Natural killer cell treated with Interleukin-12 subunit alpha and Interleukin-12 subunit beta and Interleukin-15 and Interleukin-18, amount 100 ng/mL, for 72 hours (primary cell): ENCODE measurements around the gene ADCK2. TPM values are rescaled to one million over a fixed set of nuclear protein-coding genes. Genes with fewer than 3 reads are reported as not detected.
"Not testable (repeated sequence)": the region's sequence is repeated elsewhere in the genome, so short reads cannot be mapped to it uniquely, and the experiment has no call there.

Source experiments
- ATAC-seq, 2 donors: fragments of 150-1000 bp; cut with Tn5 transposase in 1 of 2; sonication (Bioruptor Pico), chemical (Tn5 transposase) in 1 of 2; 2 replicates each; pipeline ENCODE4 v1.10.0; 2021
- DNase-seq: peaks from one replicate; pipeline ENCODE4 v3.0.0; 2022; ENCODE audit warnings: low spot score
- H3K27ac Mint-ChIP-seq, 2 donors: 1 replicate in 1 of 2; 2 replicates in 1 of 2; pipeline ENCODE4 v1.8.0; 2022; ENCODE audit warnings: mixed read lengths in 2 of 2, mild to moderate bottlenecking in 1 of 2, moderate library complexity in 1 of 2
- H3K27me3 Mint-ChIP-seq, 2 donors: 1 replicate in 1 of 2; 2 replicates in 1 of 2; pipeline ENCODE4 v1.8.0; 2022; ENCODE audit warnings: mixed read lengths in 2 of 2
- H3K36me3 Mint-ChIP-seq: one replicate; pipeline ENCODE4 v1.8.0; 2022; ENCODE audit warnings: mixed read lengths
- H3K4me1 Mint-ChIP-seq, 2 donors: 1 replicate in 1 of 2; 2 replicates in 1 of 2; pipeline ENCODE4 v1.8.0; 2022; ENCODE audit warnings: low read depth in 2 of 2, mixed read lengths in 2 of 2, mild to moderate bottlenecking in 1 of 2
- H3K4me3 Mint-ChIP-seq: one replicate; pipeline ENCODE4 v1.8.0; 2022; ENCODE audit warnings: mixed read lengths
- H3K9me3 Mint-ChIP-seq: 2 replicates; pipeline ENCODE4 v1.8.0; 2022; ENCODE audit warnings: mixed read lengths
- total RNA-seq, 2 donors: library from RNA; stranded (reverse); gene quantifications; one replicate each; pipeline ENCODE4 v1.2.3, GENCODE V29; 2022

Gene ADCK2
- total RNA-seq, 2 donors from 2014 or later = 8.2 to 12.2 TPM

DNA sequence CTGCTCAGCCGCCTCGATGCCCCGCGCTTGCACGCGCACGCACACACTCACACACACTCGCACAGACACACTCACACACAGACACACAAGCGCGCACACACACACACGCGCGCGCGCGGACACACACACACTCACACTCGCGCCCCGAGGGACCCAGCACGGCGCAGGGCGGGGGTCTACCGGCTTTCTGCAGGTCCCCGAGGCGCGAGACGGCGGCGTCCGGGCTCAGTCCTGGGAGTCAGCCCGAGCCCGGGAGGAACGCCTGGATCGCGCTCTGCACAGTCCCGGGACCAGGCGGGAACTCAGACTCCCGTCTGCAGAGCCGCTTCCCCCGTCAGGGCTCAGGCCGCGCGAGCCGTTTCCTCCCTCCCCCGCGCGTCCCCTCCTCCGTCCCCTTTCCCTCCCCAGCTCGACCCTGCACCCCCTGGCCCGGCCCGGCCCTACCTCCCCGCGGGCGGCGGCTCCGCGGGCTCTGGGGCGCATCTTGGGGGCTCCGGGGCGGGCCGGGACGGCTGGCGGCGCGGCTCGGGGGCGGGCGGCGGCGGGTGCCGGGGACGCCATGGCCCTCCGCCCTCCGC is 32.6 kb upstream of the ADCK2 start:
- Mint-ChIP-seq H3K27me3 (peaks cover 50 to 52% of the 10 kb centered on the region in 2 donors), H3K9me3 (no peaks in the 10 kb centered on the region), H3K4me3 (peak overlapping the region; percentile 58), H3K36me3 (no peaks in the 10 kb centered on the region), H3K27ac (no peak overlapping the region), H3K4me1 (peaks cover 9 to 14% of the 10 kb centered on the region in 2 donors)
- DNase-seq (no peak), ATAC-seq (peak; percentile 31 to 46)

DNA sequence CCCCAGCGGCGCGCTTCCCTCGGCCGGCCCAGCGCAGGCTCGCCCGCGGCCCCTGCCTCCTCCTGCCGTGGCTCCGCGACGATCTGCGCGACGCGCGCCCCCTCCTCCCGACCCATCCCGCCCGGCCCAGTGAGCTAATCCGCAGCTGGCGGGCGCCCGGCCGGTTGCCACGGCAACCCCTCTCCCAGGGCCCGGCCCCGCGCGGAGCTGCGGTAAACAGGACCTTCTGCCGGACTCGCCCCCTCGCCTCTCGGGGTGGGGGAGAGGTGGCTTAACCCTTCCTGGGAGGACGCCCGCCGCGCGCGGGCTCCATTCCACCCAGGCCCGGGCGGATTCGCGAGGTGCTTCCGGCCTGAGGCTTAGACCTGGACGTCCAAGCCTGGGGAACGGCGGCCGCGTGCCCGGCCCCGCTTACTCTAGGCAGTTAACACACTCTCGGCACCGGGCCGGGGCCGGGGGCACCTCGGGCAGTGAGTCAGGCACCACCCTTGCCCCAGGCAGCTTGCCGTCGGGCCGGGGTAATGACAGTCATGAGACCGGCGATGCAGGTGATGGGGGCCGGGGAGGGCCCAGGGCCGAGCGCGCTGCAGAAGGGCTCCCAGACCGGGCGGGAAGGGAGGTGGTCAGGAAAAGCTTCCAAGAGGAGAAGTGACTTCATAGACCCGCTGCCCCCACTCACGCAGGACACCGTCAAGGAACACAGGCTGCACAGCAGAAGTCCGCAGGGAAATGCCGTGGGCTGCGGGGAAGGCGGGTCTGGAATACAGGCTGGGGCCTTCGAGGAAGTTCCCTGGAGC is 31.8 kb upstream of the ADCK2 start, which contains the start of gene DENND2A:
DENND2A (minus strand) TSS at position 87 of the 797 bp plus-strand sequence. CDS start 38,416 bp downstream, outside the sequence.
- DNase-seq = no peak
- peaks cover 9 to 14% of the 10 kb centered on the region in 2 donors for H3K4me1 Mint-ChIP-seq
- ATAC-seq = peak in 1 of 2 donors; percentile 24
- H3K36me3 Mint-ChIP-seq = no peaks in the 10 kb centered on the region
- peaks cover 50 to 51% of the 10 kb centered on the region in 2 donors for H3K27me3 Mint-ChIP-seq
- H3K9me3 Mint-ChIP-seq = no peaks in the 10 kb centered on the region
- H3K4me3 Mint-ChIP-seq = peak within 1 kb of the TSS; percentile 58
- H3K27ac Mint-ChIP-seq = no peak within 1 kb of the TSS

- no peak overlapping the region for H3K4me3 Mint-ChIP-seq
- H3K27me3 Mint-ChIP-seq = peaks cover 47 to 50% of the 10 kb centered on the region in 2 donors
- DNase-seq (no peak), ATAC-seq (no peak)
- peaks cover 9 to 15% of the 10 kb centered on the region in 2 donors for H3K4me1 Mint-ChIP-seq
- no peak overlapping the region for H3K27ac Mint-ChIP-seq
- no peaks in the 10 kb centered on the region for H3K9me3 Mint-ChIP-seq
- H3K36me3 Mint-ChIP-seq = no peaks in the 10 kb centered on the region
Measured at GRCh38 chr7:140641524-140642195, 31.1 kb upstream of the ADCK2 start.

DNA sequence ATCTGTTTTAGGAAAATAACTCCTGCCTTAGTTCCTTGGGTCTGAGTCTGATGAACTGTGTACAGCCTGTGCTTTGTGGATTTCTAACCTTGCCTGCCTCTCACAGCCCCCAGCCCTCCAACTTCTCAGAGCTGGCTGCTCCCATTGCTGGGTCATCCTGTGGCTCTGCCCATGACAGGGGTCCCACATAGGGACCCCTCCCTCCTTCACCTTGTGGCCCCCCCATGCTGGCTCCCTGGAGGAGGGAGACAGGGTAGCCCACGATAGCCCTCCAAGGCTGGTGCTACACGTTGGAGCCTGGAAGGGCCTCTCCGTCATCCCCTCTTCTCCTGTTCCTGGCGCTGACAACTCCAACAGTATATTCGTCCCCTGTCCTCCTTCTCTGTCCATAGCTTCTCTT is 29.3 kb upstream of the ADCK2 start:
- Mint-ChIP-seq H3K4me3 (no peak overlapping the region), H3K27me3 (peaks cover 33 to 35% of the 10 kb centered on the region in 2 donors), H3K36me3 (no peaks in the 10 kb centered on the region), H3K9me3 (no peaks in the 10 kb centered on the region), H3K27ac (no peak overlapping the region), H3K4me1 (peaks cover 9 to 21% of the 10 kb centered on the region in 2 donors)
- ATAC-seq (no peak), DNase-seq (no peak)

GRCh38 chr7:140644761-140645160 is 28.0 kb upstream of the ADCK2 start:
- H3K27me3 Mint-ChIP-seq = peaks cover 24 to 28% of the 10 kb centered on the region in 2 donors
- not testable (repeated sequence) for H3K27ac Mint-ChIP-seq, DNase-seq, ATAC-seq, H3K4me3 Mint-ChIP-seq, H3K36me3 Mint-ChIP-seq, H3K9me3 Mint-ChIP-seq
- H3K4me1 Mint-ChIP-seq = peaks cover 5 to 12% of the 10 kb centered on the region in 2 donors

DNA sequence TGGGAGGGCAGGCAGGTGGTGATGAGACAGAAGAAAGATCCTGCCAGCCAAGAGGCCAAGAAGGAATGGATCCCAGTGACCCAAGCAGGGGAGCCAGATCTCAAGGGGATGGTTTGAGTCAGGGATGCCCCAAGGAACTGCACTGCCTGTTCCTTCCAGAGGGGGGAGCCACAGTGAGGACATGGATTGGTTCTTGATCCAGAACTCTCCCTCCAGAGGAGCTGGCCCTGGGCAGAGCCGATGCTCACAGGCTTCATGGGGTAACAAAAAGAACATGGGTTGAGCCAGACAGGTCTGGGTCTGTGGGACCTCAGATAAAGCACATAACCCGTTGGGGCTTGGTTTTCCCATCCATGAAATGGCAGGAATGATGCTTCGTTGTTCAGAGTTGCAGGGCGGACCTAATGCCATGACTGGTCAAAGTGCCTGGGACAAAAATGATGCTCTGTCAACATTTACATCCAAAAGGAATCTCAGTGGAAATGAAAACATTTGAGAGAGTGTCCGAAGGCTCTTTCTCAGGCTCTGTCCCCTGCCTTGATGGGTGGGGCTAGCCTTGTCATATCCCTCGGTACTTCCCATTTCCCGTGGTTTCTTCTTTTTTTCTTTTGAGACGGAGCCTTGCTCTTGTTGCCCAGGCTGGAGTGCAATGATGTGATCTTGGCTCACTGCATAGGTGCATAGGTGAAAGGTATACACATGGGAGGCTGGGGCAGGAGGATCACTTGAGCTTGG is 27.4 kb upstream of the ADCK2 start:
- Mint-ChIP-seq H3K9me3 (no peaks in the 10 kb centered on the region), H3K27ac (no peak overlapping the region), H3K27me3 (peaks cover 19 to 24% of the 10 kb centered on the region in 2 donors), H3K36me3 (no peaks in the 10 kb centered on the region), H3K4me3 (no peak overlapping the region), H3K4me1 (peaks cover 0 to 8% of the 10 kb centered on the region in 2 donors)
- no peak for DNase-seq
- ATAC-seq = no peak

DNA sequence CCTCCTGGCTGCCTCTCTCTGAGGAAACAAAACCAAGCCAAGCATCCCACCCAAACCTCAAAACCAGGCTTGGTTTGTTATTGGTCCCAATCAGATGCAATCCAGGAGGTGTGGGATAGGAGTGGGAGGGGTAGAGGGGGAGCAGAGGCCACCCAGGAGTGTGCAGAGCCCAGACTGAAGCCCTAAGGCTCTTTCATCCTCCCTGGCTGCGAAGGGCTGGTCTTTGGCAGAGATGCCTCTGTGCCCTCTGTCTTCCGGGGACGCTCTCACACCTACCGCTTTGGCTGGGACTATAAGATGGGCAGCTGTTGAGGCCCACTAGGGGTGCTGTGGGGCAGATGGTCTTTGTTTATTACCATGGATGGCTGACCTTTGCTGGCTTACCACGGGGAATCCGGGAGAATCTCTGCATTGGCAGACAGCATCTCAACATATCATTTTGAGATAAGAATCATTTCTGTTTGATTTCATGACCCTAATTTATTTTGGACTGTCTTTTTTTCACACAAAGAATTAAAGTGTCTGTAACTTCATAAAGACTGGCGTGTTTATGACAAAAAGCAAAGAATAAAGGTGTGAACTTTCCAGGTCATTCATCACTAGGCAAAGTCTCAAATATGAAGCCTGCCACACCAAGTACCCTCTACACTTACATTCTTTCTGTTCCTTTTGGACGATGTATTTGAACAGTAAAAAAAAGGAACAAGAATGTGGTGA is 25.7 kb upstream of the ADCK2 start:
- Mint-ChIP-seq H3K36me3 (no peaks in the 10 kb centered on the region), H3K27me3 (peaks cover 11 to 14% of the 10 kb centered on the region in 2 donors), H3K27ac (no peak overlapping the region), H3K9me3 (no peaks in the 10 kb centered on the region), H3K4me1 (peaks cover 0 to 8% of the 10 kb centered on the region in 2 donors), H3K4me3 (no peak overlapping the region)
- ATAC-seq = peak; percentile 78 to 80
- DNase-seq = peak; percentile 69

DNA sequence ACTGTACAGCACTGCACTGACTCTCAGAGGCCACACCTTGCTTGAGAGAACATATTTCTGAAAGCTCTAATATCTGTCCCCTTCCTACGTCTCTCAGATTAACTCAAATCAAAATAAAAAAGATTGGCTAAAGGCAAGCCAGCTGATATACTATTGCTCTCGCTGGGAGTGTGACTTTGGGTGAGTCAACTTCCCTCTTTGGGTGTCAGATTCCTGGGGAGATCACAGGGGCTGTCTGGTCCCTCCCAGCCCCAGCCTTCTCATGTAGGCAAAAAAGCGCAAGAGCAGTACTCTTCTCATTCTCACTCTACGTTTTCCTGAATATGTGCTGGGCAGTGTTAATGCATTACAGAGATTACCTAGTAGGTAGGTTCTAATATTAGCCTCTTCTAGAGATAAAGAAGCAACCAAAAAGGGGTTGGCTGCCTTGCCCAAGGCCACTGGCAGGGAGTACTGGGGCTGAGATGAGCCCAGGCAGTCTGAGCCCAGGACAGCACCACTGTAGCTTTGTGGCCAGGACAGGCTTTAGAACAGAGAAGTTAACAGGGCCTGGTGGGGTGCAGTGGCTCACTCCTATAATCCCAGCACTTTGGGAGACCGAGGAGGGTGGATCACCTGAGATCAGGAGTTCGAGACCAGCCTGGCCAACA is 23.1 kb upstream of the ADCK2 start:
- Mint-ChIP-seq H3K4me3 (no peak overlapping the region), H3K36me3 (no peaks in the 10 kb centered on the region), H3K27ac (no peak overlapping the region), H3K9me3 (no peaks in the 10 kb centered on the region), H3K4me1 (peaks cover 9 to 17% of the 10 kb centered on the region in 2 donors), H3K27me3 (peaks cover 3 to 11% of the 10 kb centered on the region in 2 donors)
- no peak for ATAC-seq
- DNase-seq = no peak

GRCh38 chr7:140650367-140650766 is 22.4 kb upstream of the ADCK2 start:
- Mint-ChIP-seq H3K36me3 (no peaks in the 10 kb centered on the region), H3K4me1 (peaks cover 13 to 19% of the 10 kb centered on the region in 2 donors), H3K4me3 (no peak overlapping the region), H3K27me3 (peaks cover 2 to 11% of the 10 kb centered on the region in 2 donors), H3K9me3 (no peaks in the 10 kb centered on the region), H3K27ac (no peak overlapping the region)
- no peak for DNase-seq
- ATAC-seq = no peak

DNA sequence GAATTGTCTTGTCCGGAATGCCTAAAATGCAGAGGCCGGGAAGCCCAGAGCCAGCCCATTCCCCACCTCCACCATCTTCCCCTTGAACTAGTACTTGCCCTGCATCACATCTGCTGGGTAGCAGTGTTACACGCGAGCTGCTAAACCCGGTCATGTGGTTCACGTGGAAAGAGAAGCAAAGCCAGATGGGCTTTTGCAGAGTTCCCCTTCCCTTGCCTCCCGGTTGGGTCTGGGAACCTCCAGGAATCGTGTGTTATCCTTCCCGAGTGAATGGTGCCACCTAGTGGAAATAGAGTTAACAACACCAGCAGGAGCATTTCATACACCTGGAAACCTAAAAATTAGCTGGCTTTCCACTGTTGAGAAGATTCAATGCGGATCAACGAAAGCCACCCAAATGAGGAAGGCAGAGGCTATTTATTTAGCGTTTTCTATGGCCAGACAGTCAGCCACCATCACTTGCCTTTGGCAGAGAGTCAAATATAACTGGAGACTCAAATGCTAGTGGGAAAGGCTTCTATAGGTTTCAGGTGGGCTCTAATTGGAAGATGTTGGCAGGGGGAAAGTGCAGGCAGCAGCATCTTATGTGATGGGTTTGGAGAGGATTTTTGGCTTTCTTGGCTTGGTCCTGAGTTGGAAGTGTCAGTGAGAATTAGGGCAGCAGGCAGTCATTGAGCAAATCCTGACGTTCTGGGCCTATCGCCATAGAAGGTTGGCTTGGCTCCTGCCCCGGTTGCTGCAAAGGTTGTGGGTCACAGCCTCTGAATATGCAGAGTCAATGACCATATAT is 19.2 kb upstream of the ADCK2 start:
- no peak overlapping the region for H3K4me3 Mint-ChIP-seq
- no peaks in the 10 kb centered on the region for H3K36me3 Mint-ChIP-seq
- peaks cover 26 to 30% of the 10 kb centered on the region in 2 donors for H3K4me1 Mint-ChIP-seq
- no peaks in the 10 kb centered on the region for H3K9me3 Mint-ChIP-seq
- peak; percentile 60 for DNase-seq
- no peak for ATAC-seq
- peaks cover 6 to 18% of the 10 kb centered on the region in 2 donors for H3K27me3 Mint-ChIP-seq
- H3K27ac Mint-ChIP-seq = peak overlapping the region in 1 of 2 donors; percentile 22

DNA sequence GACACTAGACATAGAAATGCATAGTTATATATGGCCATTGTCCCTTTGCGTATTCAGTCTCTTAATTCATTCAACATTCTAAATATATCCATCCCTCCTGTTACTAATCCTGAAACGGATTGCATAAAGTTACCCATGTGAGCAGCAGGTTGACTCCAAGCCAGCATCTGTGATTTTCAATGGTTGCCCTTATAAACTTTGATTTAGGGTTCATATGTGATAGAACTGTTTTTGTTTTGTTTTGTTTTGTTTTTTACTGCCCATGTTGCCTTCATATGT is 18.7 kb upstream of the ADCK2 start:
- Mint-ChIP-seq H3K36me3 (no peaks in the 10 kb centered on the region), H3K9me3 (no peaks in the 10 kb centered on the region), H3K4me3 (no peak overlapping the region), H3K4me1 (peaks cover 26 to 30% of the 10 kb centered on the region in 2 donors), H3K27ac (no peak overlapping the region), H3K27me3 (peaks cover 6 to 18% of the 10 kb centered on the region in 2 donors)
- ATAC-seq (no peak), DNase-seq (no peak)

DNA sequence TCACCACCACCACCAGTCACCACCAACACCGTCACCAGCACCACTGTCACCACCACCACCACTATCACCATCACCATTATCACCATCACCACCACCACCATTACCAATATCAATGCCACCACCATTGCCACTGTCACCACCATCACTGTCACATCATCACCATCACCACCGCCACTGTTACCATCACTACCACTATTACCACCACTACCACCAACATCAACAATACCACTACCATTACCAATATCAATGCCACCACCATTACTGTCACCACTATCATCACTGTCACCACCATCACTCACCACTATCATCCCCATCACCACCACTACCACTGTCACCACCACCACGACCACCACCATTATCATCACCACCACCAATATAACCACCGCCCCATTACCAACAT is 18.1 kb upstream of the ADCK2 start:
- H3K27me3 Mint-ChIP-seq = peaks cover 6 to 13% of the 10 kb centered on the region in 2 donors
- ATAC-seq (no peak), DNase-seq (no peak)
- H3K27ac Mint-ChIP-seq = peak overlapping the region in 1 of 2 donors; percentile 17
- peaks cover 26 to 30% of the 10 kb centered on the region in 2 donors for H3K4me1 Mint-ChIP-seq
- H3K36me3 Mint-ChIP-seq = no peaks in the 10 kb centered on the region
- no peaks in the 10 kb centered on the region for H3K9me3 Mint-ChIP-seq
- H3K4me3 Mint-ChIP-seq = peak overlapping the region; percentile 12
